ENCODE data around the gene TRAPPC12.

Gene TRAPPC12

GRCh38 chr2:3406501-3406900 lies 27.0 kb downstream of the TRAPPC12 start:
- no peak overlapping the region for H3K4me2 ChIP-seq (ENCODE audit: low read length)
- H3K9me3 ChIP-seq (ENCODE audit: control insufficient read depth, insufficient read depth, low read length): no peaks in the 10 kb centered on the region
- no peaks in the 10 kb centered on the region for H3K27me3 ChIP-seq (ENCODE audit: control insufficient read depth, low read length)
- H3K4me1 ChIP-seq (ENCODE audit: control insufficient read depth, low read length): peaks cover 27% of the 10 kb centered on the region
- no peak overlapping the region for H3K27ac ChIP-seq (ENCODE audit: low read depth, low read length)
- no peak for TF ChIP-seq CTCF (IDR thresholded peaks at IDR 0.05; ENCODE audit: low read depth, low read length, poor library complexity, severe bottlenecking)
- TF ChIP-seq EZH2phosphoT487 (IDR thresholded peaks at IDR 0.05; ENCODE audit: borderline replicate concordance, low read length): no peak
- H3K9me2 ChIP-seq (replicated peaks; ENCODE audit: control insufficient read depth, low read length): no peaks in the 10 kb centered on the region
- no peaks in the 10 kb centered on the region for H4K20me1 ChIP-seq (ENCODE audit: control insufficient read depth, insufficient read depth, low read depth, low read length)
- no peaks in the 10 kb centered on the region for H3F3A ChIP-seq (ENCODE audit: control insufficient read depth, insufficient read depth)
- peaks cover 6% of the 10 kb centered on the region for H3K79me2 ChIP-seq (ENCODE audit: control insufficient read depth, low read length)
- H3K4me3 ChIP-seq (ENCODE audit: low read length): no peak overlapping the region
- H3K36me3 ChIP-seq (ENCODE audit: control insufficient read depth, low read length): peaks cover 50% of the 10 kb centered on the region

- Histone ChIP-seq H3K79me2 (ENCODE audit: control insufficient read depth, low read length) (peaks cover 9% of the 10 kb centered on the region), H4K20me1 (ENCODE audit: control insufficient read depth, insufficient read depth, low read depth, low read length) (no peaks in the 10 kb centered on the region), H3K36me3 (ENCODE audit: control insufficient read depth, low read length) (peaks cover 32% of the 10 kb centered on the region), H3K27me3 (ENCODE audit: control insufficient read depth, low read length) (no peaks in the 10 kb centered on the region), H3K9me2 (replicated peaks; ENCODE audit: control insufficient read depth, low read length) (no peaks in the 10 kb centered on the region), H3K9me3 (ENCODE audit: control insufficient read depth, insufficient read depth, low read length) (no peaks in the 10 kb centered on the region), H3K4me1 (ENCODE audit: control insufficient read depth, low read length) (peaks cover 15% of the 10 kb centered on the region), H3K4me3 (ENCODE audit: low read length) (no peak overlapping the region), H3K4me2 (ENCODE audit: low read length) (no peak overlapping the region), H3K27ac (ENCODE audit: low read depth, low read length) (no peak overlapping the region), H3F3A (ENCODE audit: control insufficient read depth, insufficient read depth) (no peaks in the 10 kb centered on the region)
- TF ChIP-seq EZH2phosphoT487 (IDR thresholded peaks at IDR 0.05; ENCODE audit: borderline replicate concordance, low read length) (no peak), CTCF (IDR thresholded peaks at IDR 0.05; ENCODE audit: low read depth, low read length, poor library complexity, severe bottlenecking) (no peak)
Observed at GRCh38 chr2:3408781-3409180, 29.3 kb downstream of the TRAPPC12 start.

GRCh38 chr2:3409627-3410170 lies 30.2 kb downstream of the TRAPPC12 start:
- Histone ChIP-seq H3F3A (ENCODE audit: control insufficient read depth, insufficient read depth) (no peaks in the 10 kb centered on the region), H3K4me1 (ENCODE audit: control insufficient read depth, low read length) (peaks cover 12% of the 10 kb centered on the region), H3K4me2 (ENCODE audit: low read length) (no peak overlapping the region), H3K9me2 (replicated peaks; ENCODE audit: control insufficient read depth, low read length) (no peaks in the 10 kb centered on the region), H3K9me3 (ENCODE audit: control insufficient read depth, insufficient read depth, low read length) (no peaks in the 10 kb centered on the region), H3K27ac (ENCODE audit: low read depth, low read length) (no peak overlapping the region), H4K20me1 (ENCODE audit: control insufficient read depth, insufficient read depth, low read depth, low read length) (no peaks in the 10 kb centered on the region), H3K79me2 (ENCODE audit: control insufficient read depth, low read length) (peaks cover 8% of the 10 kb centered on the region), H3K27me3 (ENCODE audit: control insufficient read depth, low read length) (no peaks in the 10 kb centered on the region), H3K4me3 (ENCODE audit: low read length) (no peak overlapping the region), H3K36me3 (ENCODE audit: control insufficient read depth, low read length) (peaks cover 32% of the 10 kb centered on the region)
- TF ChIP-seq EZH2phosphoT487 (IDR thresholded peaks at IDR 0.05; ENCODE audit: borderline replicate concordance, low read length): no peak
- TF ChIP-seq CTCF (IDR thresholded peaks at IDR 0.05; ENCODE audit: low read depth, low read length, poor library complexity, severe bottlenecking): no peak
